AG09319 (cell line): Measurements from ENCODE around the gene QPRT.
"Not testable (repeated sequence)": the region's sequence is repeated elsewhere in the genome, so short reads cannot be mapped to it uniquely, and the experiment has no call there.

Experiments used
- DNase-seq: peaks from one replicate; pipeline ENCODE4 v3.0.0-alpha.2; 2010; ENCODE audit warnings: low read depth; ENCODE audit errors: extremely low read depth
- TF ChIP-seq, protein P1 (sequence below): IDR thresholded peaks from 2 replicates; pipeline ENCODE4 v1.5.1; 2011; ENCODE audit warnings: low read depth, mild to moderate bottlenecking, inconsistent platforms, low read length, moderate library complexity

QPRT gene

GRCh38 chr16:29719063-29719462 is 40.1 kb downstream of the QPRT start:
- DNase-seq, result no peak
- TF ChIP-seq, protein P1, sequence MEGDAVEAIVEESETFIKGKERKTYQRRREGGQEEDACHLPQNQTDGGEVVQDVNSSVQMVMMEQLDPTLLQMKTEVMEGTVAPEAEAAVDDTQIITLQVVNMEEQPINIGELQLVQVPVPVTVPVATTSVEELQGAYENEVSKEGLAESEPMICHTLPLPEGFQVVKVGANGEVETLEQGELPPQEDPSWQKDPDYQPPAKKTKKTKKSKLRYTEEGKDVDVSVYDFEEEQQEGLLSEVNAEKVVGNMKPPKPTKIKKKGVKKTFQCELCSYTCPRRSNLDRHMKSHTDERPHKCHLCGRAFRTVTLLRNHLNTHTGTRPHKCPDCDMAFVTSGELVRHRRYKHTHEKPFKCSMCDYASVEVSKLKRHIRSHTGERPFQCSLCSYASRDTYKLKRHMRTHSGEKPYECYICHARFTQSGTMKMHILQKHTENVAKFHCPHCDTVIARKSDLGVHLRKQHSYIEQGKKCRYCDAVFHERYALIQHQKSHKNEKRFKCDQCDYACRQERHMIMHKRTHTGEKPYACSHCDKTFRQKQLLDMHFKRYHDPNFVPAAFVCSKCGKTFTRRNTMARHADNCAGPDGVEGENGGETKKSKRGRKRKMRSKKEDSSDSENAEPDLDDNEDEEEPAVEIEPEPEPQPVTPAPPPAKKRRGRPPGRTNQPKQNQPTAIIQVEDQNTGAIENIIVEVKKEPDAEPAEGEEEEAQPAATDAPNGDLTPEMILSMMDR, result no peak

DNA sequence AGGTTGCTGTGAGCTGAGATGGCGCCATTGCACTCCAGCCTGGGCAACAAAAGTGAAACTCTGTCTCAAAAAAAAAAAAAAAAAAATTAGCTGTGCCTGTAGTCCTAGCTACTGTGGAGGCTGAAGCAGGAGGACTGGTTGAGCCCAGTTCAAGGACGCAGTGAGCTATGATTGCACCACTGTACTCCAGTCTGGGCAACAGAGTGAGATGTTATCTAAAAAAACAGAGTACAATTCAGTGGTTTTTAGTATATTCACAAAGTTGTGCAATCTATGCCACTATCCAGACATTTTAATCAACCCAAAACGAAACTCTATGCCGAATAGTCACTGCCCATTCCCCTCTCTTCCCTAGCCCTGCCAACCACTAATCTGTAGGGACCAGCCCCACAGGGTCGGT is 41.7 kb downstream of the QPRT start:
- TF ChIP-seq, protein P1, result no peak
- no peak for DNase-seq

DNA sequence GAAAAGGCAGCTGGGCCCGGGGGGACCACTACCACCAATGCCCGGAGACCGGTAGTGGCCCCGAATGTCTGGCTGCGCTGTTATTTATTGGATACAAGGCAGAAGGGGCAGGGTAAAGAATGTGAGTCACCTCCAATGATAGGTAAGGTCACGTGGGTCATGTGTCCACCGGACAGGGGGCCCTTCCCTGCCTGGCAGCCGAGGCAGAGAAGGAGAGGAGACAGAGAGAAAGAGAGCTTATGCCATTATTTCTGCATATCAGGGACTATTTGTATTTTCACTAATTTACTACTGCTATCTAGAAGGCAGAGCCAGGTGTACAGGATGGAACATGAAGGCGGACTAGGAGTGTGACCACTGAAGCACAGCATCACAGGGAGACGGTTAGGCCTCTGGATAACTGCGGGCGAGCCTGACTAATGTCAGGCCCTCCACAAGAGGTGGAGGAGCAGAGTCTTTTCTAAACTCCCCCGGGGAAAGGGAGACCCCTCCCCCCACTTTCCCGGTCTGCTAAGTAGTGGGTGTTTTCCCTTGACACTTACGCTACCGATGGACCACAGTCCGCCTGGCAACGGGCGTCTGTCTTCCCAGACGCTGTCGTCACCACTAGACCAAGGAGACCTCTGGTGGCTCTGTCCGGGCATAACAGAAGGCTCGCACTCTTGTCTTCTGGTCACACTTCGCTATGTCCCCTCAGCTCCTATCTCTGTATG is 42.3 kb downstream of the QPRT start:
- DNase-seq, result not testable (repeated sequence)
- TF ChIP-seq, protein P1, result peak; percentile 53

DNA sequence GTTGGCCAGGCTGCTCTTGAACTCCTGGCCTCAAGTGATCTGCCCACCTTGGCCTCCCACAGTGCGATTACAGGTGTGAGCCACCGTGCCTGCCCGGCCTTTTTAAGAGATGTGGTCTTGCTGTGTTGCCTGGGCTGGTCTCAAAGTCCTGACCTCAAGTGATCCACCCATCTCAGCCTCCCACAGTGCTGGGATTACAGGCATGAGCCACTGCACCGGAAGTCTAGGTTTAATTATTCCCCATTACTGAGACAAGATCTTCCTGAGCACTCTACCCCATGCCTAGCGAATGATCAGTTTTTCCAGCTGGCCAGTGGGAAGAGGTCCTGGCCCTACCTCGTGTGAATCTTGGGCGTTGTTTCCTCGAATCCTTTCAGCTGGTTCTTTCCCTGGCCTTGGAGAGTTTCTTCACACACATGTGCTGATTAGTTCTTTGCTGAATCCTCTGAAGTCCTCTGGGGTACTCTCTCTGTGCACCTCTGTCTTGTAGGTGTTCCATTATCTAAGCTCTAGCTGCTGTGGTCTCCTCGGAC is 47.9 kb downstream of the QPRT start:
- TF ChIP-seq, protein P1, result no peak

GRCh38 chr16:29727452-29727851 is 48.5 kb downstream of the QPRT start:
- no peak for DNase-seq
- TF ChIP-seq, protein P1, result no peak

More for the DNA sequence above, 47.9 kb downstream of the QPRT start:
- DNase-seq, result no peak

- no peak for DNase-seq
Observed at GRCh38 chr16:29729116-29729521, 50.1 kb downstream of the QPRT start.

GRCh38 chr16:29730649-29731048 is 51.7 kb downstream of the QPRT start:
- TF ChIP-seq, protein P1, result no peak
- DNase-seq, result no peak

More at GRCh38 chr16:29729116-29729521, 50.1 kb downstream of the QPRT start:
- TF ChIP-seq, protein P1, result peak; percentile 75

- not testable (repeated sequence) for DNase-seq
Observed at GRCh38 chr16:29731768-29732601, 53.0 kb downstream of the QPRT start.
